Fibroblast of the aortic adventitia (primary cell): ENCODE data around the gene ZNF329. TPM values are rescaled to one million over a fixed set of nuclear protein-coding genes. Genes with fewer than 3 reads are reported as not detected.

Experiments used
- DNase-seq: peaks from one replicate; pipeline ENCODE4 v3.0.0-alpha.2; 2010; ENCODE audit warnings: low read depth
- H3K4me3 ChIP-seq: 2 replicates; pipeline ENCODE4 v1.5.1; 2011; ENCODE audit warnings: low read depth, mild to moderate bottlenecking, control low read depth, low read length, moderate library complexity
- total RNA-seq: library from RNA; depleted of rRNA; stranded (reverse); fragments of >200 nt; gene quantifications from 2 replicates; pipeline ENCODE4 v1.2.3, GENCODE V29; 2012; ENCODE audit warnings: low replicate concordance
- TF ChIP-seq, protein P1 (sequence below): IDR thresholded peaks from 2 replicates; pipeline ENCODE4 v1.5.1; 2011; ENCODE audit warnings: mild to moderate bottlenecking, low read length, control low read depth, inconsistent platforms; ENCODE audit not compliant: insufficient read depth

The ZNF329 gene
- total RNA-seq, 1 donor, result 13.6 TPM

DNA sequence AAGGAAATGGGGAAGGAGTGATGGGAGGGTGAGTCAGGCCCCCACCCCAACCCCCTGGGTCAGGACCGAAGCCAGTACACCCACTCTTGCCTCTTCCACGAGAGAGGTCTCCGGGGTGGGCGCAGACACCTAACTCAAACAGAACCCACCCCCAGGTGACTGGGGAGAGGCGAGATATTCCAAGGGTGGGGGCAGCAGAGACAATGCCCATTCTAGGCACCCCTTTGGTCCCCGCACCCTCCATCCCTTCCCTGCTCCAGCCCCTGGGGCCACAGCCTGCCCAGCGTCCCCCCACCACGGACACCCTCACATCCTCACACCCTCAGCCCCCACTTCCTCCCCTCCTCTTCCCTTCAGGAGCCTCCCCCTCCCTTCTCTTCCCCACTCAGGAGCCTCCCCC is 53.2 kb downstream of the ZNF329 start:
- peak overlapping the region; percentile 79 for H3K4me3 ChIP-seq
- DNase-seq, result no peak
- TF ChIP-seq, protein P1, sequence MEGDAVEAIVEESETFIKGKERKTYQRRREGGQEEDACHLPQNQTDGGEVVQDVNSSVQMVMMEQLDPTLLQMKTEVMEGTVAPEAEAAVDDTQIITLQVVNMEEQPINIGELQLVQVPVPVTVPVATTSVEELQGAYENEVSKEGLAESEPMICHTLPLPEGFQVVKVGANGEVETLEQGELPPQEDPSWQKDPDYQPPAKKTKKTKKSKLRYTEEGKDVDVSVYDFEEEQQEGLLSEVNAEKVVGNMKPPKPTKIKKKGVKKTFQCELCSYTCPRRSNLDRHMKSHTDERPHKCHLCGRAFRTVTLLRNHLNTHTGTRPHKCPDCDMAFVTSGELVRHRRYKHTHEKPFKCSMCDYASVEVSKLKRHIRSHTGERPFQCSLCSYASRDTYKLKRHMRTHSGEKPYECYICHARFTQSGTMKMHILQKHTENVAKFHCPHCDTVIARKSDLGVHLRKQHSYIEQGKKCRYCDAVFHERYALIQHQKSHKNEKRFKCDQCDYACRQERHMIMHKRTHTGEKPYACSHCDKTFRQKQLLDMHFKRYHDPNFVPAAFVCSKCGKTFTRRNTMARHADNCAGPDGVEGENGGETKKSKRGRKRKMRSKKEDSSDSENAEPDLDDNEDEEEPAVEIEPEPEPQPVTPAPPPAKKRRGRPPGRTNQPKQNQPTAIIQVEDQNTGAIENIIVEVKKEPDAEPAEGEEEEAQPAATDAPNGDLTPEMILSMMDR, result no peak

DNA sequence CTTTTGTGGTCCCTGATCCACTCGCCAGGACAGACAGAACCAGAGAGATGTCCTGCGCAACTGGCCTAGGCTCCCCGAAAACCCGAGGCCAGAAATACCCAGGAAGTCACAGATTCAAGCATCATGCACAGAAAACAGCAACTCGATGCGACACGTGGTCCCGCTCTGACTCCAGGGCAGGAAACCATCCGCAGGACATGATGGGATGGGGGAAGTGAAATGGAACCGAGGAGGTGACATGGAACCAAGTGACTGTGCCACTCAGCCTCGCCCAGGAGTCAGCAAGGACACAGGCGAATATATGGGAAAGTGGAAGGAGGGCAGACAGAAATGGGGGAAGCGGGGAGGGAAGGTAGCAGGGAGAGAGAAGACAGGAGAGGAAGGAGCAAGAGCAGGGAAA is 53.7 kb downstream of the ZNF329 start:
- TF ChIP-seq, protein P1, result no peak
- H3K4me3 ChIP-seq, result peak overlapping the region; percentile 79
- no peak for DNase-seq

DNA sequence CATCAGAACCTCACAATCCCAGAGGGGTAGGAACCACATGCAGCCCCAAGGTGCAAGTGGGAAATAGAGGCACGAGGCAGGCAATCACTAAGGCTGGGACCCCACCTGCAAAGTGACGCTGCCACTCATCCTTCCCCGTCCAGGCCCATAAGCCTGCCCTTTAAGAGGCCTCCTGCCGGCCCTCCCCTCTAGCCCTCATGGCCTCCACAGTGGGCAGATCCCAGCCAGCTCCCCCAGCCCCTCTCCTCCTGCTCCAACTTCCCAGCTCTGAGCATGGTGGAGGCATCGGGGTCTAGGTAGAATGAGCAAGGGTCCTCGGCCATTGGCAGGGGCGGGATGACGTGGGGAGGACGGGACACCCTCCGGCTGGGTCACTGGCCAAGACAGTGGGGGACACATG is 55.3 kb downstream of the ZNF329 start:
- TF ChIP-seq, protein P1, result no peak
- H3K4me3 ChIP-seq, result no peak overlapping the region
- DNase-seq, result no peak

DNA sequence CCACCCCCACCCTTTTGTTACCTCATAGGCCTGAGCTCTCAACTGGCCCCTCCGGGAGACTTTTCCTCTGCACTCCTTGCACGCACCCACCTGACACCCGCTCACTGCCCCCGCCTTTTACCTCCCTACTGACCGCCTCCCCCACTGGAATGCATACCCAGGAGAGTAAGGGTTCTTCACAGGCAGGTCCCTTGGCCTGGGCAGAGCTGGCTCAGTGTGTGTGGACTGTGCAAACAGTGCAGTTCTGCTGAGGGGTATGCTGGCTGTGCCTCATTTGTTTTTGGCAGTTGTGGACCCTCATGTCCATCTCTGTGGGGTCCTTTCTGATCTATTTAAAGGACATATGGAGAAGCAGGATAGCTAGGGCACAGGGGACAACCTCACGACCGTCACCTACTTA is 57.5 kb downstream of the ZNF329 start:
- no peak for DNase-seq
- TF ChIP-seq, protein P1, result no peak
- no peak overlapping the region for H3K4me3 ChIP-seq

DNA sequence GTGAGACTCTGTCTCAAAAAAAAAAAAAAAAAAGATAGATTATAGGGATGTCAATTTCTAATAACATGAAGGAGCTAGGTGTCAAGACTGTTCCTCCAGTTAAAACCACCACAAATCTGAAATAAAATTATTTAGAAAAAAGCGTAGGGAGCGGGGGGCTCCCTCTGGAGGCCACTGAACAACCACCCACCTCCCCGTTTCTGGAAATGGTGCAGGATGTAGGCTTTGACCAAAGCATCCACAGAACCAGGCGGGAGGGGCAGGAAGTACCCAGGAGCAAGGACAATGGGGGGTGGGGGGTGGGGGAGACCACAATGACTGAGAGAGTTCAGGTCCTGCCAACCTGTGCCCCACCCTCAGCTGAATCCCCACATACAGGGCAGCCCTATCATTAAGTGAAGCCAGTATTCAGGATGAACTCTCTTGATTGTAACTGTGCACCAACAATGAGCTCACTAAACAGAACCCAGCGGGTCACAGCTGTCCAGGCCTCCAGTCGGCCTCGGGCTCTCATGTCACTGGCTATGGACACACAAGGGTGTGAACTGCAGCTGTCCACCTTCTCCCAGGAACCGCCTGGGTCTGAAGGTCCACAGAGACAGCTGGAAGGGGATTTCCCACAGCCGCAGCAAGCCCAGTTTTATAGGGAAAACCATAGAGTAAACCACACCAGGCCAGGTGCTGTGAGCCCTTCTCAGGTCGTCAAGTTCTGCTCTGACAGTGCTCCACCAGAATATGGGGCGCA is 59.2 kb downstream of the ZNF329 start:
- TF ChIP-seq, protein P1, result no peak
- DNase-seq, result no peak
- H3K4me3 ChIP-seq, result no peak overlapping the region

DNA sequence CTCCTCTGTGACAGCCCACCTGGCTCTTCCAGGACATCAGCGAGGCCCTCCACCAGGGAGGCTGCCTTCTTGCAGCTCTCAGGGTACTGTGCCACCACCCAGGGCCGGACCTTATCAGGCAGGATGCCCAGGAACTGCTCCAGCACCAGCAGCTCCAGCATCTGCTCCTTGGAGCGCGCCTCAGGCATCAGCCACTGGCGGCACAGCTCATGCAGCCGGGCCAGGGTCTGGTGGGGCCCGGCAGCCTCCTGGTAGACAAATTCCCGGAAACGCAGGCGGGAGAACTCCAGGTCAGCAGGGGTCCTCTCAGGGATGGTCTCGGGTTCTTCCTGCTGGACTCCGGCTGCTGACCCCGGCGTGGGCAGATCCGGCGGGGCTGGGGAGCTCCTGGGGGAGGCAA is 60.7 kb downstream of the ZNF329 start:
- no peak for DNase-seq
- TF ChIP-seq, protein P1, result no peak

More for the DNA sequence above, 60.7 kb downstream of the ZNF329 start:
- H3K4me3 ChIP-seq, result no peak overlapping the region
